Measurements from ENCODE around the gene LHX8. TPM values are rescaled to one million over a fixed set of nuclear protein-coding genes. Genes with fewer than 3 reads are reported as not detected.

The LHX8 gene
- total RNA-seq, 2 experiments from 2014 or later = not detected

- Mint-ChIP-seq H3K36me3 (ENCODE audit: low read depth) (no peaks in the 10 kb centered on the region), H3K4me3 (no peak overlapping the region), H3K4me1 (ENCODE audit: low read depth) (no peaks in the 10 kb centered on the region), H3K27ac (no peak overlapping the region), H3K9me3 (ENCODE audit: insufficient read depth) (no peaks in the 10 kb centered on the region), H3K27me3 (ENCODE audit: low read depth) (no peaks in the 10 kb centered on the region)
- CTCF ChIA-PET = no interaction called here
- DNase-seq (no peak), ATAC-seq (no peak)
- POLR2A ChIA-PET = no interaction called here
Measured at GRCh38 chr1:75188892-75189291, 54.7 kb downstream of the LHX8 start.

GRCh38 chr1:75198163-75198562 is 64.0 kb downstream of the LHX8 start:
- Mint-ChIP-seq H3K4me1 (ENCODE audit: low read depth) (no peaks in the 10 kb centered on the region), H3K27ac (no peak overlapping the region)
- POLR2A ChIA-PET = no interaction called here

GRCh38 chr1:75198761-75199160 is 64.6 kb downstream of the LHX8 start:
- H3K4me3 Mint-ChIP-seq = no peak overlapping the region
- H3K27me3 Mint-ChIP-seq (ENCODE audit: low read depth) = no peaks in the 10 kb centered on the region
- H3K36me3 Mint-ChIP-seq (ENCODE audit: low read depth) = no peaks in the 10 kb centered on the region
- no peak overlapping the region for H3K27ac Mint-ChIP-seq
- DNase-seq = no peak
- CTCF ChIA-PET = no interaction called here
- no peak for ATAC-seq
- H3K4me1 Mint-ChIP-seq (ENCODE audit: low read depth) = no peaks in the 10 kb centered on the region
- H3K9me3 Mint-ChIP-seq (ENCODE audit: insufficient read depth) = no peaks in the 10 kb centered on the region
- POLR2A ChIA-PET = no interaction called here

More at GRCh38 chr1:75198163-75198562, 64.0 kb downstream of the LHX8 start:
- CTCF ChIA-PET = no interaction called here
- Mint-ChIP-seq H3K4me3 (no peak overlapping the region), H3K9me3 (ENCODE audit: insufficient read depth) (no peaks in the 10 kb centered on the region), H3K27me3 (ENCODE audit: low read depth) (no peaks in the 10 kb centered on the region), H3K36me3 (ENCODE audit: low read depth) (no peaks in the 10 kb centered on the region)
- DNase-seq = no peak
- no peak for ATAC-seq

- ChIA-PET CTCF (interaction anchor here (0.8 to 2.1 kb wide), 2 partner anchors 431 to 433 kb away, joined by 5 to 14 read pairs; no protein-coding TSS in a partner anchor), POLR2A (no interaction called here)
- no peak for DNase-seq
- H3K27me3 Mint-ChIP-seq (ENCODE audit: low read depth) = no peaks in the 10 kb centered on the region
- no peak for ATAC-seq
- H3K4me1 Mint-ChIP-seq (ENCODE audit: low read depth) = no peaks in the 10 kb centered on the region
- H3K4me3 Mint-ChIP-seq = no peak overlapping the region
- H3K9me3 Mint-ChIP-seq (ENCODE audit: insufficient read depth) = no peaks in the 10 kb centered on the region
- H3K36me3 Mint-ChIP-seq (ENCODE audit: low read depth) = no peaks in the 10 kb centered on the region
- no peak overlapping the region for H3K27ac Mint-ChIP-seq
Measured at GRCh38 chr1:75202751-75203150, 68.6 kb downstream of the LHX8 start.

- Mint-ChIP-seq H3K9me3 (ENCODE audit: insufficient read depth) (no peaks in the 10 kb centered on the region), H3K4me1 (ENCODE audit: low read depth) (no peaks in the 10 kb centered on the region), H3K27ac (no peak overlapping the region), H3K36me3 (ENCODE audit: low read depth) (no peaks in the 10 kb centered on the region), H3K4me3 (no peak overlapping the region), H3K27me3 (ENCODE audit: low read depth) (no peaks in the 10 kb centered on the region)
- CTCF ChIA-PET = interaction anchor here (0.8 to 2.1 kb wide), 2 partner anchors 432 to 434 kb away, joined by 5 to 14 read pairs; no protein-coding TSS in a partner anchor
- no peak for ATAC-seq
- DNase-seq = no peak
- POLR2A ChIA-PET = no interaction called here
Measured at GRCh38 chr1:75203415-75204277, 69.5 kb downstream of the LHX8 start.

- CTCF ChIA-PET = no interaction called here
- Mint-ChIP-seq H3K27ac (no peak overlapping the region), H3K27me3 (ENCODE audit: low read depth) (no peaks in the 10 kb centered on the region), H3K4me3 (no peak overlapping the region), H3K4me1 (ENCODE audit: low read depth) (no peaks in the 10 kb centered on the region), H3K36me3 (ENCODE audit: low read depth) (no peaks in the 10 kb centered on the region), H3K9me3 (ENCODE audit: insufficient read depth) (no peaks in the 10 kb centered on the region)
- POLR2A ChIA-PET = no interaction called here
- ATAC-seq (no peak), DNase-seq (no peak)
Measured at GRCh38 chr1:75208862-75209261, 74.7 kb downstream of the LHX8 start.

Measured in activated CD8-positive, alpha-beta T cell treated with anti-CD3 and anti-CD28 coated beads, Interleukin-2, amount 10 ng/mL, durations not matched to agents 7 days and 5 days (primary cell).